ENCODE measurements around the gene SRPK2.
A peak's percentile ranks its signal among the peaks of the same experiment; 100 is the strongest.
"Not testable (repeated sequence)": the region's sequence is repeated elsewhere in the genome, so short reads cannot be mapped to it uniquely, and the experiment has no call there.

The SRPK2 gene

DNA sequence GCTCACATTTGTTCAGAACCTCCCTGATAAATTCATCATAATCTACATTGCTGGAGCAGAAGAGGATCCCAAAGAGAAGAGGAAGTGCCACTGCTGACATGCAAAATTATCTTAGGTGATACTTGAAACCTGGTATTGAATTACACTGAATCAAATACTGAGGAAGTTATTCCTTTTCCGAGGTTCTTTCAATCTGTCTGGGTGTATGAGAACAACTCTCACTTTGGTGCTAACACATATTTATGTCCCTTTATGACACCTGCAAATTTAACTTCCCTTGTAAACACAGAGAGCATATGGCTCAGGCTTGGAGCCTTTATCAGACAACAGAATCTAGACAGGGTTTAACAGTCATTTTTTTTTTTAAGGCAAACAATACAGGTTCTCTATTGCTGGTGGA, 131.4 kb downstream of the SRPK2 start:
- no peak for DNase-seq

GRCh38 chr7:105256761-105257231, 131.9 kb downstream of the SRPK2 start:
- DNase-seq: no peak

GRCh38 chr7:105250706-105251105, 138.0 kb downstream of the SRPK2 start:
- DNase-seq: no peak

DNA sequence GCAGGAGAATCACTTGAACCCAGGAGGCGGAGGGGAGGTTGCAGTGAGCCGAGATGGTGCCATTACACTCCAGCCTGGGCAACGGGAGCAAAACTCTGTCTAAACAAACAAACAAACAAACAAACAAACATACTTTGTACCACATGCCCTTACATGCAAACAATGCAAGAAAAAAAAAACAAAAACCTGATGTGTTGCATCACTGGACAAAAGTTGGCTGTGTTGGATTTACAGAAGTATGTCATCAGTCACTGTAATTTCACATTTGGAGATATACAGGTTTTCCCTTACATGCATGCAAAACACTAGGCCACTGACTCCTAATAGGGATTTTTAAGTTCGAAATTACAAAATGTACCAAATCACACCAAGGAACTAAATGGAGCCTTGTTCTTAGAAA, 138.5 kb downstream of the SRPK2 start:
- DNase-seq: no peak

DNA sequence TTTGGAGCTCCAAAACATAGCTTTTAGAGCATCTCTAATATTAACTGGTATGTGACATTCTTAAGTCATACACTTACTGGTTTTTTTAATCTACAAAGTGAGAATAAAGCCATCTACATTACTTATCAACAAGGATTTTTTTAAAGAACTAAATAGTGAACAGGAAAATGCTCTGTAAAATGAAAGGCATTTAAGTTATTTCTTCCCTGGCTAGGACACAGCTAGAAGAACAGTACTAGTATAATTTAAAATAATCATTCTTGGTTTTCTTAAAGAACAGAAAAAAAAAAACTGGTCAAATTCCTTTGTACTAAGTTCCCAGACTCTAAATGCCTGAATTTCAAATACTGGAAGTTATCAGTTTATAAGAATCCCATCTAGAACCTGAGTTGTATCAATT, 139.5 kb downstream of the SRPK2 start:
- DNase-seq: no peak

GRCh38 chr7:105246679-105247078, 142.0 kb downstream of the SRPK2 start:
- no peak for DNase-seq

DNA sequence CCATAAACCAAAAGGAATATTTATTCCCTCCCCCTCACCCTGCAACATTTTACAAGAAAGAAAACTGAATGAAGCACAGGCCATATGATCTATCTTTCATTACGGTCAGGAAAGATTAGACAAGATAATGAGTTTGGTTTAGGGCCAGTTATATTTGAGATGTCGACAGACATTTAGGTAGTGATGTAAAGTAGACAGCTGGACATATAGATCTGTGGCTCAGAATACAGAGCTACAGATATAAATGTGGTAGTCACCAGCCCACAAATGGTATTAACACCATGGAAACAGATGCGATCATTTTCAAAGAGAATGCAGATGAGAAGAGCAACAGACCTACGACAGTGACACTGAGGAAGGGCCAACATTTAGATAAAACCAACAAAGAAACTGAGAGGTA, 142.5 kb downstream of the SRPK2 start:
- DNase-seq: no peak

- peak; percentile 83 for DNase-seq
Measured at GRCh38 chr7:105245398-105246114, 143.2 kb downstream of the SRPK2 start.

DNA sequence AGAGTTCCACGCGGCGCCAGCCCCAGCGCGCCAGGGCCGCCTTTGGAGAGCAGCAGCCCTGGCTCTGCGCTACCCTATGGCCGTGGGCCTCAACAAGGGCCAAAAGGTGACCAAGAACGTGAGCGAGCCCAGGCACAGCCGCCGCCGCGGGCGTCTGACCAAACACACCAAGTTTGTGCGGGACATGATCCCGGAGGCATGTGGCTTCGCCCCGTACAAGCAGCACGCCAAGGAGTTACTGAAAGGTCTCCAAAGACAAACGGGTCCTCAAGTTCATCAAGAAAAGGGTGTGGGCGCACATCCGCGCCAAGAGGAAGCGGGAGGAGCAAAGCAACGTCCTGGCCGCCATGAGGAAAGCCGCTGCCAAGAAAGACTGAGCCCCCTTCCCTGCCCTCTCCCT, 144.1 kb downstream of the SRPK2 start:
- no peak for DNase-seq

DNA sequence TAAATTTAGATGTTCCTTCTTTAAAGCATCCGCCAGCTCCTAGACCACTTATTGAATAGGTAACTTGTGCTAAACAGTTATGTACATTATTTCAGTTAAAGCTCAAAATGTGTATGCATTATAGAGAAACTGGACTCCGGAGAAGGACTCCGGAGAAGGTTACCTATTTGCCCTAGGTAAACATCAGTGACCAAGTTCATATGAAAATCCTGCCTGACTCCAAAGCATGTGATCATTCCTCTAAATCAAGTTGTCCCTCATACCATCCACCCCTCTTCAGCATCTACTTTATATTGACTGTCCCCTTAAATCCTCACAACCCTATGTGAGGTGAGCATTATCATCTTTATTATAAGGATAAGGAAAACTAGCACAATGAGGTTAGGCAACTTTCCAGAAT, 147.5 kb downstream of the SRPK2 start:
- DNase-seq: no peak

DNA sequence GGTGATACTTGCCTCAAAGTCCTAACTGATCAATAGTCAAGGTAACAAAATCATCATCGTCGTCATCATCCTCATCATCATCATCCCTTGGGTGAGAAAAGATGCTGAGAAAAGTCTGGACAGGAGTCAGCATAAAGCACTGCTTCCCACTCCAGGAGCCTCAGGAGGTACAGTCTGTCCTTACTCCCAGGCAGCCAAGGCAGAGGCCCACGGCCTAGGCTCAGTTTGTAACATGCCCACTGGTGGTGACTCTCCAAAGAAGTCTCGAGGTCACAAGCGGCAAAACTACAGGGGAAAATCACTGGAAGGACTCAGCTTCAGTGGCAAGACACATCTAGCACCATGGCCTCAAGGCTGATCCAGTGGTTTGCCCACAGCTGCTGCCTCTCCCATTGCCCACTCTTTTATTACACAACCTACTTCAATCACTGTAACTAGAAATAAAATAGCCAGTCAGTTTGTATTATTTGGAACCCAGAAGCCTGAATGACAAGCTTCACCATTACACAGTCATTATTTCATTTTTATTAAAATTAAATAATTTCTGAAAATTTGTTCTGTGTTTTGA, 150.4 kb downstream of the SRPK2 start:
- no peak for DNase-seq

DNA sequence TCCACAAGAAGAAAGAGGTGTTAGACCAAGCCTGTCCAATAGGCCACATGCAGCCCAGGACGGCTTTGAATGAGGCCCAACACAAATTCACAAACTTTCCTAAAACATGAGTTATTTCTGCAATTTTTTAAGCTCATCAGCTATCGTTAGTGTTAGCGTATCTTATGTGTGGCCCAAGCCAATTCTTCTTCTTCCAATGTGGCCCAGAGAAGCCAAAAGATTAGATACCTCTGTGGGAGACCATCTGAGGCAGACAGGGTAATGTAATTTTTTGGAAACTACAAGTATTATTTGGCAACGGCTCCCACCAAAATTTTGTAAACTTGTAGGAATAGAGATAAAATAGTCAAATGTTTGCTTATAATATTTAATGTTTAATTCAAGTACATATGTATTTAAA, 153.8 kb downstream of the SRPK2 start:
- DNase-seq: no peak

DNA sequence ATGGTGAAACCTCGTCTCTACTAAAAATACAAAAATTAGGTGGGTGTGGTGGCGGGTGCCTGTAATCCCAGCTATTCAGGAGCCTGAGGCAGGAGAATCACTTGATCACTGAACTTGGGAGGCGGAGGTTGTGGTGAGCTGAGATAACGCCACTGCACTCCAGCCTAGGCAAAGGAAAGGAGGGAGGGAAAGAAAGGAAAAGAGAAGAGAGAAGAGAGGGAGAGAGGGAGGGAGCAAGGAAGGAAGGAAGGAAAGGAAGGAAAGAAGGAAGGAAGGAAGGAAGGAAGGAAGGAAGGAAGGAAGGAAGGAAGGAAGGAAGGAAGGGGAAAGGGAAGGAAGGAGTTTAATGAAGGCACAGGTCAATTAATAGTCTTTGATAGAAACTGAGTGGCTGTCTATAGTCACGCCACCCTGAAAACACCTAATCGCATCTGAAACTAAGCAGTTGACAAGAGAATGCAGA, 155.9 kb downstream of the SRPK2 start:
- DNase-seq: not testable (repeated sequence)

DNA sequence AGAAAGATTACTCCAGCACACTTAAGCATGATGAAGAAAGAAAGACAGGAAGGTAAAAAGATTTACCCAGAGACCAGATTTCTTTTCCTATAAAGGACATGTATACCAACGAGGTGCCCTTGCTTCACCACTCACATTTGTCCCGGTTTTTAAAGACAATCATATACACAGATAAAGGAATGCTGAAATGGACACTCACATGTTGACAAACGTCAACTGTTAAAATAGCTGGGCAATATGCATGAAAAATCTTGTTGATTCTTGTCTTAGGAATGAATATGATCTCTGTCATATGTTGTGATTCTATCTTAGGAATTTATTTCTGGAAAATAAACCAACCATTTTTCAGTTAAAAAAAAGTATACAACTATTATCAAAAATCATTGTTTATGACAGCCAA, 158.2 kb downstream of the SRPK2 start:
- DNase-seq: no peak

DNA sequence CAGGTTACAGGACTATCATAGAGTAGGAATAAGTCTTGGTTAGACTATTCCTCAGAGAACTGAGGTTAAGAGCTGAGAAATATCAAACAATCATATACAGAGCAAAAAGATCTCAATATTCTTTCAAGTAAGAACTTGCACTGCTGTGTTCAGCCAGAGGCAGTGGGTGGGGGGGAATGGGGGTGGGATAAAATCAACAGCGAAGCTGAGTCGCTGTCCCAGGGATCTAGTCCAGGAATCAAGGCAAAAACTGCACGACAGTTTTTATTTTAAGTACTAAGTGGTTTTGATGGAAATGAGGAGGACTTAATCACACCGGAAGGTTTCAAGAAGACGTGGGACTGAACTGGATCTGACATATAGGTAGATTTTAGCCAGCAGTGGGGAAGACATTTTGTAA, 159.1 kb downstream of the SRPK2 start:
- DNase-seq: no peak

DNA sequence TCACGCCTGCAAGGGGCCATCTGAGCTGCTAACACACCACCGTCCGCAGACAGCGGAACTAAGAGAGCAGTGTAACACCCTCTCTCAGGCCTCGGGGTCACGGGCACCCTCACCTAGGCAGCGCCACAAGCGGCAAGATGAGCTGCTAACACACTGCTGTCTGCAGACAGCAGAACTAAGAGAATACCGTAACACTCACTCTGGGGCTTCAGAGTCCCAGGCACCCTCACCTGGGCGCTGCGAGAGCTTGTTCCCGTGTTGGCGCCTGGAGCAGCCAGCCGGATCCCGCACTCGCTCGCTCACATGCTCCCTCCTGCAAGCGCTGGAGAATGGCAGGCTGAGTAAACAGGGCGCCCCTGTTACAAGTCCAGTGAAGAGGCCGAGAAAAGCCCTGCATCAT, 160.2 kb downstream of the SRPK2 start:
- no peak for DNase-seq

- no peak for DNase-seq
Measured at GRCh38 chr7:105227391-105227790, 161.3 kb downstream of the SRPK2 start.

- no peak for DNase-seq
Measured at GRCh38 chr7:105224884-105225651, 163.7 kb downstream of the SRPK2 start.

GRCh38 chr7:105222953-105223352, 165.8 kb downstream of the SRPK2 start:
- no peak for DNase-seq

DNA sequence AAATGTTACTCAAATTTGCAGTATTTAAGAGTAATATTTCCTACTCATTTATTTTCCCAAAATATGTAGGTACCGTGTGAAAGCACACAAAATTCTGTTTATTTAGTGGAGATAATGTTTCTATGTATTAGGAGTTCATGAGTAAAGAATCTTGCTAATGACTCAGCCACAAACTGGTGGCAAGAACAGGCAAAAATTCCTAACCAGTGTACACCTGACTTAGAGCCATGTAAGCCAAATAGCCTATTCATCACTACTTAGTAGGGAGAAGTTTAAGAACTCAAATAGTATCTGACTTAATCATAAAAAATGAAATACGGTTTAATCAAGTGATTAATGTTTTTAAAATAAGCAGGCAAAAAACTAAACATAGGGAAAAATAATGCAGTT, 169.0 kb downstream of the SRPK2 start:
- no peak for DNase-seq

DNA sequence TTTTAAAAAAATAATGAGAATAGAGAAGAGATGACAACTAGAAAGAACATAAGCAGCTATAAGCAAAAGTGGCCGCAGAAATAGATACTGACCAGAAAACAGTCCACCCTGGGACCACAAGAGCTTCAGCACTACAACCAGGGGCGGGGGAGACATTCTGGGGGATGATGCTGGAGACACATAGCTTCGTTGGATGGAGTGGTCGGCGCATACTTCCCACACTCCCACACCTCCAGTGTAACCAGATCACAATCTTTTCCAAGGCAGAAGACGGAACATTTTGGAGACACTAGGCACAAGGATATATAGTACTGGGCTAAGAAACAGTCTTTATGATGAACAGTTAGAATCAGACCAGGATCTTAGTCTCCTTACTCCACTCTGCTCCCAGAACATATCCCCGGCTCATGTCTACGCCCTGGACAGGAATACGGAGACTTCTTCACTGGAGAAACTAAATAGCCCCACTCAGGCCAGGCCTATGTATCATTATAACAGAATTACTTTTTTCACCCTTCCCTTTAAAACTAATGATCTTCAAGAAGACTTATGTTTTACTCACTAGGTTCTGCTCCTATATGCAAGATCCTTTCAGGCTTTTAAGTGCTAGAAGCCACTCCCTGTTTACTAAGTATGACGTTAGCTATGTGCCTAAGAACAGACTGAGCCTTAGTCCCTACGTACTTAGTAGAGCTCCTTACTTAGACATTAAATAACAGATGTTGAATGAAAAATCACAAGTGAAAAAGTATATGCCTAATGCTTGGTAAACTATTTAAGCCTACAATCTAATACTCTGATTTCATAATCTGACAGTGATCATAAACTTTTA, 169.6 kb downstream of the SRPK2 start:
- DNase-seq: no peak

- DNase-seq: no peak
Measured at GRCh38 chr7:105218215-105218614, 170.5 kb downstream of the SRPK2 start.

- no peak for DNase-seq
Measured at GRCh38 chr7:105216786-105217185, 171.9 kb downstream of the SRPK2 start.

All from eye (tissue), 1 donor.